HepG2 (cell line): ENCODE results near the gene EDNRA. TPM values are rescaled to one million over a fixed set of nuclear protein-coding genes. Genes with fewer than 3 reads are reported as not detected.

Experiments
- ATAC-seq: fragments of 200-7000 bp; cut with Tn5 transposase; 3 replicates; pipeline ENCODE4 v1.9.1; 2020; ENCODE audit warnings: mild to moderate bottlenecking, moderate library complexity
- BruUV-seq: library from RNA; stranded (reverse); fragments of 400-500 nt; replicated peaks from 2 replicates; lab custom pipeline; 2021; lab: Mats Ljungman, UMichigan
- CTCF ChIA-PET: fragments of 300-600 bp; formaldehyde crosslinking; extraction: SDS; loops from one replicate; lab custom pipeline; 2021; ENCODE audit warnings: low total read pairs, inconsistent platforms, low intra/inter-chr PET ratio; lab: Yijun Ruan, JAX
- POLR2A ChIA-PET: fragments of 350-600 bp; sonication (Branson Sonifier 250); formaldehyde crosslinking; loops from one replicate; lab custom pipeline; 2020; ENCODE audit warnings: antibody characterized with exemption, inconsistent platforms; lab: Yijun Ruan, JAX
- DNase-seq: peaks from one replicate; pipeline ENCODE4 v3.0.0-alpha.2; 2015; ENCODE audit warnings: low spot score
- FAIRE-seq: peaks from 3 replicates; lab custom pipeline; 2011; peaks lifted over from hg19 to GRCh38; lab: Jason Lieb, UNC
- H2AFZ ChIP-seq: one replicate; pipeline ENCODE4 v1.6.1; 2011; ENCODE audit warnings: low read length, inconsistent platforms
- H3K27ac ChIP-seq: fragments of 300-600 bp; 3 replicates; pipeline ENCODE4 v1.8.0; 2011; ENCODE audit warnings: mixed run types, mild to moderate bottlenecking, mixed read lengths, low read length, inconsistent platforms; ENCODE audit not compliant: insufficient read depth; ENCODE audit errors: extremely low read length
- H3K27me3 ChIP-seq, 2 experiments: fragments of 200-600 bp in 1 of 2; 2 replicates in 1 of 2; 3 replicates in 1 of 2; pipeline versions ENCODE4 v1.6.0 to v1.8.0; 2011; ENCODE audit warnings: low read length in 2 of 2, mild to moderate bottlenecking in 2 of 2, moderate library complexity in 2 of 2, inconsistent platforms in 1 of 2; ENCODE audit not compliant: insufficient read depth in 2 of 2, control insufficient read depth in 1 of 2
- H3K36me3 ChIP-seq, 2 experiments: fragments of 200-600 bp in 1 of 2; replicated peaks in 1 of 2; 2 replicates in 1 of 2; 3 replicates in 1 of 2; pipeline versions ENCODE4 v1.5.1 to v1.8.0; 2011; ENCODE audit warnings: low read length in 2 of 2, inconsistent platforms in 1 of 2; ENCODE audit not compliant: insufficient read depth in 2 of 2, control insufficient read depth in 1 of 2
- H3K4me1 ChIP-seq: 2 replicates; pipeline ENCODE4 v1.5.1; 2012; ENCODE audit warnings: low read length, inconsistent platforms; ENCODE audit not compliant: insufficient read depth
- H3K4me2 ChIP-seq: 2 replicates; pipeline ENCODE4 v1.6.0; 2011; ENCODE audit warnings: low read depth, low read length, inconsistent platforms
- H3K4me3 ChIP-seq, 3 experiments: fragments of 200-600 bp in 1 of 3; sonication (generic), shearing (Covaris generic) in 1 of 3; replicated peaks in 1 of 3; 2 replicates each; pipeline ENCODE4 v1.5.1; 2011 to 2016; ENCODE audit warnings: low read length in 3 of 3, inconsistent platforms in 2 of 3, low read depth in 2 of 3, mild to moderate bottlenecking in 2 of 3, control low read depth in 1 of 3, mixed read lengths in 1 of 3; ENCODE audit not compliant: insufficient read depth in 1 of 3
- H3K79me2 ChIP-seq: one replicate; pipeline ENCODE4 v1.6.1; 2011; ENCODE audit warnings: low read length, inconsistent platforms; ENCODE audit not compliant: insufficient read depth
- H3K9ac ChIP-seq: 2 replicates; pipeline ENCODE4 v1.6.0; 2011; ENCODE audit warnings: mild to moderate bottlenecking, low read depth, low read length, inconsistent platforms; ENCODE audit not compliant: insufficient read depth
- H3K9me3 ChIP-seq: 2 replicates; pipeline ENCODE4 v1.5.1; 2012; ENCODE audit warnings: mild to moderate bottlenecking, low read length
- H4K20me1 ChIP-seq: 2 replicates; pipeline ENCODE4 v1.6.0; 2011; ENCODE audit warnings: inconsistent platforms, mild to moderate bottlenecking, low read length, moderate library complexity; ENCODE audit not compliant: insufficient read depth
- ISX ChIP-seq: sonication (generic); formaldehyde crosslinking; conservative IDR thresholded peaks from 2 replicates; pipeline ENCODE4 v1.5.0; 2020; ENCODE audit warnings: missing genetic modification reagents
- MTA1 ChIP-seq: sonication (generic); formaldehyde crosslinking; IDR thresholded peaks from 2 replicates; pipeline ENCODE4 v1.4.0; 2020; ENCODE audit warnings: missing genetic modification reagents, mild to moderate bottlenecking, borderline replicate concordance
- MXD4 ChIP-seq: IDR thresholded peaks from 2 replicates; pipeline ENCODE4 v1.6.1; 2016; ENCODE audit warnings: mild to moderate bottlenecking, missing biosample characterization, missing genetic modification reagents
- MYC ChIP-seq: sonication (generic); formaldehyde crosslinking; IDR thresholded peaks from 2 replicates; pipeline ENCODE4 v1.9.0; 2021; ENCODE audit warnings: missing genetic modification reagents, borderline replicate concordance
- NPAS2 ChIP-seq: sonication (generic); formaldehyde crosslinking; IDR thresholded peaks from 2 replicates; pipeline ENCODE4 v1.8.0; 2022; ENCODE audit warnings: mild to moderate bottlenecking, missing genetic modification reagents, borderline replicate concordance
- SOX13 ChIP-seq, 3 experiments: fragments of 450-650 bp in 1 of 3; sonication (generic) in 1 of 3; formaldehyde crosslinking in 1 of 3; IDR thresholded peaks in 2 of 3; conservative IDR thresholded peaks in 1 of 3; 2 replicates each; pipeline versions ENCODE4 v1.5.0 to v1.6.1; 2016 to 2020; ENCODE audit warnings: antibody characterized with exemption in 1 of 3, mild to moderate bottlenecking in 1 of 3, missing compliant biosample characterization in 1 of 3, missing genetic modification reagents in 1 of 3, moderate library complexity in 1 of 3
- ZFP82 ChIP-seq: sonication (generic); formaldehyde crosslinking; IDR thresholded peaks from 2 replicates; pipeline ENCODE4 v1.5.1; 2020; ENCODE audit warnings: mild to moderate bottlenecking, missing genetic modification reagents, borderline replicate concordance
- ZHX1 ChIP-seq: sonication (generic); formaldehyde crosslinking; IDR thresholded peaks from 2 replicates; pipeline ENCODE4 v1.8.1; 2022; ENCODE audit warnings: low read depth, mild to moderate bottlenecking, missing genetic modification reagents
- ZNF709 ChIP-seq: sonication (generic); formaldehyde crosslinking; IDR thresholded peaks from 2 replicates; pipeline ENCODE4 v1.5.0; 2020; ENCODE audit warnings: mild to moderate bottlenecking, missing genetic modification reagents
- ZNF766 ChIP-seq: sonication (generic); formaldehyde crosslinking; IDR thresholded peaks from 2 replicates; pipeline ENCODE4 v1.5.0; 2020; ENCODE audit warnings: missing genetic modification reagents, borderline replicate concordance
- WGBS: methylation state at CpG from one replicate; pipeline ENCODE4 v1.1.6; 2017; ENCODE audit warnings: low lambda C conversion rate; 5-methylcytosine and 5-hydroxymethylcytosine counted together
- in situ Hi-C: cut with HindIII; loops from 2 replicates; pipeline ENCODE4 v1.10.0; 2017; ENCODE audit warnings: low pct_unique_long_range_greater_than_20kb; ENCODE audit not compliant: extremely low pct_ligation_motif_present
- intact Hi-C: fragments of 100-400 bp; cut with micrococcal nuclease; formaldehyde crosslinking; loops from one replicate; pipeline ENCODE4 v1.10.0; 2022; ENCODE audit not compliant: unreplicated experiment
- polyA plus RNA-seq, 8 experiments: library from polyadenylated mRNA; depleted of rRNA in 3 of 8; stranded (reverse) in 7 of 8; unstranded in 1 of 8; fragments of >200 nt; fragmentation: Illumina TruSeq in 4 of 8; extraction: Trizol in 4 of 8; gene quantifications; 2 replicates each; pipeline versions ENCODE4 v1.2.1 to v1.2.3, GENCODE V29; 2011 to 2016; ENCODE audit warnings: low read depth in 4 of 8, missing spikeins in 1 of 8, mixed read lengths in 1 of 8; ENCODE audit not compliant: insufficient read depth in 1 of 8
- total RNA-seq, 5 experiments: library from RNA; depleted of rRNA; stranded (reverse); fragments of >200 nt; fragmentation: Illumina TruSeq; extraction: Trizol; gene quantifications; 2 replicates each; pipeline ENCODE4 v1.2.3, GENCODE V29; 2016; ENCODE audit warnings: low read depth in 1 of 5
- TF ChIP-seq, protein P1 (sequence below): fragments of 450-650 bp; IDR thresholded peaks from 2 replicates; pipeline ENCODE4 v1.6.1; 2017

The EDNRA gene
- total and polyA plus RNA-seq, 2 of the 13 experiments (the other 11 are each of a cell fraction or from before 2014, with no cell fraction given): not detected

- Histone ChIP-seq H3K27me3 (peaks cover 2 to 26% of the 10 kb centered on the region in 2 experiments; a peak in 2 of 5 replicates), H3K36me3 (no peaks in the 10 kb centered on the region), H3K4me1 (no peaks in the 10 kb centered on the region), H3K4me3 (no peak overlapping the region), H3K27ac (no peak overlapping the region), H3K4me2 (no peak overlapping the region), H3K9me3 (no peaks in the 10 kb centered on the region), H3K79me2 (no peaks in the 10 kb centered on the region), H3K9ac (no peak overlapping the region), H4K20me1 (no peaks in the 10 kb centered on the region), H2AFZ (no peak overlapping the region)
- BruUV-seq: no TSS peak
- ATAC-seq (no peak), FAIRE-seq (no peak), DNase-seq (no peak)
- 31% methylated on average over 2 of the region's 2 CpGs for WGBS
- intact Hi-C loops (no loop called here), in situ Hi-C loops (no loop called here)
- TF ChIP-seq SOX13 (IDR thresholded peaks at IDR 0.05) (no peak), SOX13 (CRISPR knock-in tag; conservative IDR thresholded peaks at IDR 0.05 in 1 of 2, IDR thresholded peaks at IDR 0.05 in 1 of 2) (no peak), ZNF766 (CRISPR knock-in tag) (no peak), MTA1 (CRISPR knock-in tag) (no peak), ZFP82 (CRISPR knock-in tag) (no peak), ZNF709 (CRISPR knock-in tag) (no peak), MYC (CRISPR knock-in tag) (no peak), NPAS2 (CRISPR knock-in tag) (no peak), MXD4 (CRISPR knock-in tag) (no peak), ZHX1 (CRISPR knock-in tag) (no peak), ISX (no peak)
- TF ChIP-seq, protein P1, sequence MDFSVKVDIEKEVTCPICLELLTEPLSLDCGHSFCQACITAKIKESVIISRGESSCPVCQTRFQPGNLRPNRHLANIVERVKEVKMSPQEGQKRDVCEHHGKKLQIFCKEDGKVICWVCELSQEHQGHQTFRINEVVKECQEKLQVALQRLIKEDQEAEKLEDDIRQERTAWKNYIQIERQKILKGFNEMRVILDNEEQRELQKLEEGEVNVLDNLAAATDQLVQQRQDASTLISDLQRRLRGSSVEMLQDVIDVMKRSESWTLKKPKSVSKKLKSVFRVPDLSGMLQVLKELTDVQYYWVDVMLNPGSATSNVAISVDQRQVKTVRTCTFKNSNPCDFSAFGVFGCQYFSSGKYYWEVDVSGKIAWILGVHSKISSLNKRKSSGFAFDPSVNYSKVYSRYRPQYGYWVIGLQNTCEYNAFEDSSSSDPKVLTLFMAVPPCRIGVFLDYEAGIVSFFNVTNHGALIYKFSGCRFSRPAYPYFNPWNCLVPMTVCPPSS: no peak
- ChIA-PET CTCF (no interaction called here), POLR2A (no interaction called here)
These were observed 1.4 kb downstream of the EDNRA start for GRCh38 chr4:147482281-147482680.
